Body of pancreas (tissue), 4 donors: ENCODE results near the gene MAP2K5.

Experiments used
- POLR2A ChIP-seq, 3 donors: fragments of 450-650 bp; IDR thresholded peaks; one replicate each; pipeline ENCODE4 v1.6.1; 2016; ENCODE audit warnings: antibody characterized with exemption in 3 of 3, mild to moderate bottlenecking in 2 of 3
- TF ChIP-seq, protein P1 (sequence below), 7 experiments: fragments of 450-650 bp in 4 of 7; fragments of 200-600 bp in 3 of 7; sonication (generic) in 3 of 7; IDR thresholded peaks; one replicate each; pipeline ENCODE4 v1.5.1; 2016 to 2019; ENCODE audit warnings: antibody characterized with exemption in 7 of 7

DNA sequence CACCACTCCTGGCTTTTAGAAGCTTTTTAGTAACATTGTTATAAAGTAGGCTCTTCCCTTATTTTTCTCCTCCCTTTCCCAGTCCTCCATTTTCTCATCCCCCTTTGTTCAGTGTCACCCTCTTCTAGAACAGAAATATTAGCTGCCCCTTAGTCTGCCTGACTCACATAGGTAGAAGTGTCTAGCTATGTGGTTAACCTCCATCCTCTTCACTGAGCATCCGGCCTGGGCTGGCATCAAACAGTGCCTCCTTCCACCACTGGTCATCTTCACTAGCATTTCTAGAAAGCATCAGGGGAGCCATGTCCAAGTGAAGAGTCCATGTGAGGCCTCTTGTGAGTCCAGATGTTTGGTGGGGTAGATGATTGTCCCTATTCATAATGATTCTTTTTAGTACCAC lies 212.8 kb downstream of the MAP2K5 start:
- TF ChIP-seq, protein P1, sequence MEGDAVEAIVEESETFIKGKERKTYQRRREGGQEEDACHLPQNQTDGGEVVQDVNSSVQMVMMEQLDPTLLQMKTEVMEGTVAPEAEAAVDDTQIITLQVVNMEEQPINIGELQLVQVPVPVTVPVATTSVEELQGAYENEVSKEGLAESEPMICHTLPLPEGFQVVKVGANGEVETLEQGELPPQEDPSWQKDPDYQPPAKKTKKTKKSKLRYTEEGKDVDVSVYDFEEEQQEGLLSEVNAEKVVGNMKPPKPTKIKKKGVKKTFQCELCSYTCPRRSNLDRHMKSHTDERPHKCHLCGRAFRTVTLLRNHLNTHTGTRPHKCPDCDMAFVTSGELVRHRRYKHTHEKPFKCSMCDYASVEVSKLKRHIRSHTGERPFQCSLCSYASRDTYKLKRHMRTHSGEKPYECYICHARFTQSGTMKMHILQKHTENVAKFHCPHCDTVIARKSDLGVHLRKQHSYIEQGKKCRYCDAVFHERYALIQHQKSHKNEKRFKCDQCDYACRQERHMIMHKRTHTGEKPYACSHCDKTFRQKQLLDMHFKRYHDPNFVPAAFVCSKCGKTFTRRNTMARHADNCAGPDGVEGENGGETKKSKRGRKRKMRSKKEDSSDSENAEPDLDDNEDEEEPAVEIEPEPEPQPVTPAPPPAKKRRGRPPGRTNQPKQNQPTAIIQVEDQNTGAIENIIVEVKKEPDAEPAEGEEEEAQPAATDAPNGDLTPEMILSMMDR (IDR thresholded peaks at IDR 0.05), result no peak
- no peak for TF ChIP-seq POLR2A (IDR thresholded peaks at IDR 0.05)
